EL (cell line): ENCODE results near the gene CD151.

ENCODE experiments used
- DNase-seq: peaks from one replicate; pipeline ENCODE4 v3.0.0-alpha.2; 2016

Gene CD151

DNA sequence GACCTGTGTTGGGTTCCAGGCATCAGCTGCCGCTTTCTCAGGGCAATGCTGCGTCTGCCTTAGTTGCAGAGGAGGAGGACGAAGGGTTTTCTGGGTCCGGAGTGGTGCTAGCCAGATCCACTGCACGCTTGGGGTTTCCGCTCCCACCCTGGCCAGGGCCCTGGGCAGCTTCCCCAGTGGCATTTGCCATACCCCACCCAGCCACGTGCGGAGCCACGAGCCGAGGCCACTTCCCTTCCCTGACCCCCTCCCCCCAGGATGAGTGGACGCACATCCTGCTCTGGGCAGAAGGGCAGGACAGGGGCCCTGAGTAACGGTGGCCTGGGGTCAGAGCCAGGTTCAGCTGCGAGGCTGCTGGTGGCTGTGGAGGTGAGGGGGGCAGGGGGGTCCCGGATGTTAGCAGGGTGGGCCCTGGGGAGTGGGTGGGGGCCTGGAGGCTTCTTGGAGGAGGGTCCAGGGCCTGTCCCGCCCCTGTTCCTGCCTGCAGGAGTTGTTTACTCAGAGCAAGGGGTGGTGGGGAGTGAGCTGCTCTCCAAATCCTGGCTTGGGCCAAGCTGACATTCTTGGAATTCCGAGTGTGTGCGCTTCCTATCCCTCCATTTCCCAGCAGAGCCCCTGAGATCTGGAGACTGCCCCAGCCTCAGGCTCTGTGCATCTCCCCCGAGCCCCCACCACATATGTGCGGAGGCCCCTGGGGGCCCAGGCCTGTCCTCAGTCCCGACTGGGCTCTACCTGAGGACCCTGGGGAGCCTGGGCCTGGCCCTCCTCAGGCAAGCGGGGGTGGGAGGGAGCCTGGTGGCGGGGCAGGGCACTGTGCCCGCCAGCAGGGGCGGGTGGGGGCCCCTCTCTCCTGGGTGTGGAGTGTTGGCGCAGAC is 11.3 kb downstream of the CD151 start:
- peak; percentile 98 for DNase-seq

DNA sequence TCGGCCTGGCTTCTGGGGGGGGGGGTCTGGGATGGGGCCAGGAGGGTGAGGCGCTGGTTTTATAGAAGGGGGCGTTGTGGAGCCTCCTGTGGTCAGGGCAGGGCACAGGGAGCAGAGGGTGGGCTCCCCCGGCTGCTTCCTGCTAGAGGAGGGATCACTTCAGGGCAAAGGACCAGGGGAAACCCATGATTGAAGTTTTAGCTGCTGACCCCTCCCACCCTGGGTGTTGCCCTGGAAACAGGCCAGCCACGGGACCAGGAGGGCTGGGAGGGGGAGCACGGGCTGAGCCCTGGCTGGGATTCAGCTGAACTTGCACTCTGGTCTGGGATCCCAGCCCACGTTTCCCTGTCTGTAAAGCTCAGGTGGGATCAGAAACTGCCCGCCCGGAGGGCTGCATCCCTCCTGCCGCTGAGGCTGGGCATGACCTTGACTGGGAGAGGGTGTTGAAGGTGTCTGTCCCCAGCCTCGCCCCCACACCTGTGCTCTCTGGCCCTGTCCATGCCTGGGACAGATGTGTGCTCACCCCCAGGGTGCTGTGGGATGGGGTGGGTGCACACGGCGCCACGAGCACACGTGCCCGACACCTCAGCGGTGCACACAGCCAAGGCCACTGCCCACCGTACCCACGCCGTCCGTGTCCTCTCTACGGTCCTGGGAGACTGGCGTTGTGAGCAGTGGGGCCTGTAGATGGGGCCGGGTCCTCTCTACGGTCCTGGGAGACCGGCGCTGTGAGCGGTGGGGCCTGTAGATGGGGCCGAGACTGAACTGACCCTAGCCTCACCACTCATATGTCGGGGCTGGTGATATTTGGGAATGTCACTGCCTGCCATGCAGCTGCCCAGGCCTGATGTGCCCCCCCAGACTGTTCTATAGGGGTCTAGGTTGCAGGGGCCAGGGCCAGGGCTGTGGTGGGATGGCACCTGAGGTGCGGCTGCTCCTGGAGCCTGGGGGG is 12.2 kb downstream of the CD151 start:
- peak; percentile 91 for DNase-seq

DNA sequence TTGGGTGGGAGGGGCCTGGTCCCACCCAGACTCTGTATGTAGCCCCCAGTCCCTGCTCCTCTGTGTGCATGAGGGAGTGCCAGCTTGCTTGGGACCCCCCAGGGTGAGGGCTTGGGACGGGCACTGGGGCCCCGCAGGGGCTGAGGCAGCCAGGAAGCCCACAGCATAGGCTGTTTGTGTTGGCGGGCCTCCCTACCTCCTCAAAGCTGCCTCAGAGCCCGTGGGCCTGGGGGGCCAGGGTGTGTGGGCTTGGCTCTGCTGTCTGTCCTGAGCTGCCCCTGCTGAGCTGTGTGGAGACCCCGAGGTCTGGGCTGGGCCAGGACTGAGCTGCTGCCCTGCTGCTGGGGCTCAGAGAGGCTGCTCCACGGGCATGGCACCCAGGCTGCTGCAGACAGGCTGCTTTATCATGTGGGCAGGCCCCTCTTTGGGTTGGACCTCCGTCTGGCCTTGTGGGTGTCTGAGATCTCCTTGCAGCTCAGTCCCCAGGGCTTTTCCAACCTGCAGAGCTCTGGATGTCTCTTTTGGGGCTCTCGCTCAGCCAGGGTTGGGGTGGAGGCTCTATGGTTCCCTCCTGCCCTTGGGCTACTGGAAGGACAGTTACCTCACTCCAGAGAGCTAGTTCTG is 13.2 kb downstream of the CD151 start:
- peak; percentile 39 for DNase-seq

DNA sequence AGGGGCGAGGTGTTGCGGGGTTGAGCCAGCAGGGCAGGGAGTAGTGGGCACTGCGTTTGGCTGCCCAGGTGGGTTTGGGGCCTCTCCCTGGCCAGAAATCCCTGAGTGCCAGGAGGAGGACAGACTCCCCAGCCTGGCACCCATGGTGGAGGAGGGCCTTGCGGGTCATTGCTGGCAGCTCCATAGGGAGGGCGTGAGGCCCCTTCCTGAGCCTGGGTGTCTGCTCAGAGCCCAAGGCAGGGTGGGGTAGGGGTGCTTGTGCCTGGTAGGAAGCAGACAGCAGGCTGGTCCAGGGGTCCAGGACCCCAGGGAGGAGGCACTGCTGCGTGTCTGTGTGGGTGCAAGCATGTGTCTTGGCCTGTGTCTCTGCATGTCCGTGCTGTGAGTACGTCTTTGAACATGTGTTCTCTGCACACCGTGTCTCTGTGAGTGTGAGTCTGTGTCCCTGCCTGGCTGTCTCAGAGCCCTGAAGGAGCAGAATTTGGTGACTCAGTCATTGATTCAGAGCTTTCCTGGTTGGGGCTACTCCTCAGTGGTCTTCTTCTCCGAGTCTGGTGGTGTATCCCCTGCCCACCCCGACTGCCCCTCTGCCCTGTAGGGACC is 13.8 kb downstream of the CD151 start:
- peak; percentile 62 for DNase-seq

DNA sequence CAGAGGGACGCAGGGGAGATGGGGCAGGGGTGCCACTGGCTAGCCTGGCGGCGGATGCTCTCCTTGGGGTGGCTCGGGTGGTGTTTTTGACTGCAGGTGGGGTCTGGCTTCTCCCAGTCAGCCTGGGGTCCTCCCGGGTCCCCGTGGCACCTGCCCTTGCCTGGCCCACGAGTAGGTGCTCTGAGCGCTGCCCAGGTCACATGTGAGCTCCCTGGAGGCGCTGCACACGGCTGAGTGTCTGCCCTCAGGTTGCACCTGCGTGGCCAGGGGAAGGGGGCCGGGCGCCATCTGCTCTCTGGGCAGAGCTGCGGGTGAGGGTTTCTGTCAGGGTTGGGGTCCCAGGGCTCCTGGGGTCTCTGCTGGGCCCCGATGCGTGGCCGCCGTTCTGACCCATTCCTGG is 15.1 kb downstream of the CD151 start:
- DNase-seq: no peak

DNA sequence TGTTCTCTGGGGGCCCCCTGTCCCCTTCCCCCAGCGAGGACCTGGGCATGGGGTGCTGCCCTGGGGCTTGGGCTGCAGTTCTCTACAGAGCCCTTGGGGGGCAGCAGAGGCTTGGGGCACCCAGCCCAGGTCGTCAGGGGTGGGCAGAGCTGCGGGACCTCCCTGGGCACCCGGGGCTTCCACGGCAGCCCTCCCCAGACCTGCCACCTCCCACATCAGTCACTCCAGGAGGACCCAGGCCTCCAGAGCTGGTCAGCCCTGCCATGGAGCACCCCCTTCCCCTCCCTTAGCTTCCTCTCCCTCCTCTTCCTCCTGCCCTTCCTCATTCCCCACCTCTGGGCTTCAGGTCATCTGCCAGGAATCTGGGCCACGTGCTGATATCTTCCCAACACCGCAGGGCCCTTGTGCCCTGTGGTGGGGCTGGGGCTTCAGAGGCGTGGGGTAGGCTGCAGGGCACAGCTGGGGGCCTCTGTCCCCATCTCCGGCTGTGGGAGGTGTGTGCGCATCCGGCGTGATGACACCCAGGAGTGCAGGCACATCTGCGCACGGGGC is 15.7 kb downstream of the CD151 start:
- DNase-seq: no peak

DNA sequence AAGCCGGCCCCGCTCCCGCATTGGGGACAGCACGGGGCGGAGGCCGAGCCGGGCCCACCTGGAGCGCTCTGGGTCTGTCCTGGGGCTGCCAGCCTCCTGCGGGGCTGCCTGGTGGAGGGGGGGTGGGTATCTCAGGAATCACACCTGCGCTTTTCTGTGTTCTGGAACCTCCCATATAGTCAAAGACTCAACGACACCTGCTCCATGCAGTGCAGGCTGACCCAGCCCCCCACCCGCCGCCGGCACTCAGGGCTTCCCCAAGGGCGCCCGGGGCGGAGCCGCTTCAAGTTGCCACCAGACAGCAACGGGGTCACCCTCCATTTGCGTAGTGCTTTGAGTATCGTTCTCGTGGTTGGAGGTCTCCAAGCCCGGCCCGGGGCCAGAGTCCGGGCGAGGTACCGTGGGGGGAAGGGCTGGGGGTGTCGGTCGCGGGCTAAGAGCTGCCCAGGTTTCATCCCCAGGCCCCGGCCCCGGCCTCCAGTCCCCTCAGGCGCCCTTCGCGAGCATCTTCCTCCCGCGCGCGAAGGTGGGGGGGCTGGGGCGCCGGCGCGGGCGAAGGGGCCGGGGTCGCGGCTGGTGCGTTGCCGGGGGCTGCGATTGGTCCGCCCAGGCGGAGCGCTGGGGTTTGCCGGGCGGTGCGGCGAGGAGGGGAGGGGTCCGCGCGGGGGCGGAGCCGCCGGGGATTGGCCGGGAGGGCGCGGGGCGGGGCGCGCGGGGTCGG is 16.5 kb downstream of the CD151 start:
- no peak for DNase-seq

DNA sequence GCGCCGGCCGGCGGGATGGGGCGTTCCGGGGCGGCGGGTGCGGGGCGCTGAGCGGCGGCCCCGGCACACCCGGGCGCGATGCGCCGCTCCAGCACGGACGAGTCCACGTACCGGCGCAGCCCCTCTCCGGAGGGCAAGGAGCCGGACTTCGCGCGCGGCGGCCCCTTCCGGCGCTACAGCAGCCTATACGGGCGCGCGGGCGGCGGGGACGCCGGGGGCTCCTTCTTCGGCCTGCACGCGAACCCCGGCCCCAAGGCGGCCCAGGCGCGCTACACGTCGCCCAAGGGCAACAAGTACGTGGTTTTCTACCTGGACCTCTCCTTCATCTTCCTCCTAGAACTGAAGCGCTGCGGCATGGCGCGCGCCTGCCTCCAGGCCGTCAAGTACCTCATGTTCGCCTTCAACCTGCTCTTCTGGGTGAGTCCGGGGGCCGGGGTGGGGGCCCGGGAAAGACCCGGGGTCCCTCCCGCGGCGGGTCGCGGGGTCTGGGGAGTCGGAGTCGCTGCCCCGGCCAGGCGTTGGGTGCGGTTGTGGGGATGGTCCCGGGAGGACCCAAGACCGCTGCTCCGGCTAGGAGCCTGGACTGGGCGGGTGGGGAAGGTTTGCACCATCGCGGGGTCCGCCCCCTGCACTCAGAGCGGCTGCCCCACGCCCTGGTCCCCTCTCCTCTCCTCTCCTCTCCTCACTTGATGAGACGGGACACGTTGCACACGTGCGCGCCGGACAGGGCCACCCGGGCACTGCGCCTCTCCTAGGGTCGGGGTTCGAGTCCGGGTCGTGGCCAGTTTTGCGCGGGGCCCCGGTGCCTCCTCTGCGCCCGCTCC is 17.4 kb downstream of the CD151 start:
- DNase-seq: no peak

DNA sequence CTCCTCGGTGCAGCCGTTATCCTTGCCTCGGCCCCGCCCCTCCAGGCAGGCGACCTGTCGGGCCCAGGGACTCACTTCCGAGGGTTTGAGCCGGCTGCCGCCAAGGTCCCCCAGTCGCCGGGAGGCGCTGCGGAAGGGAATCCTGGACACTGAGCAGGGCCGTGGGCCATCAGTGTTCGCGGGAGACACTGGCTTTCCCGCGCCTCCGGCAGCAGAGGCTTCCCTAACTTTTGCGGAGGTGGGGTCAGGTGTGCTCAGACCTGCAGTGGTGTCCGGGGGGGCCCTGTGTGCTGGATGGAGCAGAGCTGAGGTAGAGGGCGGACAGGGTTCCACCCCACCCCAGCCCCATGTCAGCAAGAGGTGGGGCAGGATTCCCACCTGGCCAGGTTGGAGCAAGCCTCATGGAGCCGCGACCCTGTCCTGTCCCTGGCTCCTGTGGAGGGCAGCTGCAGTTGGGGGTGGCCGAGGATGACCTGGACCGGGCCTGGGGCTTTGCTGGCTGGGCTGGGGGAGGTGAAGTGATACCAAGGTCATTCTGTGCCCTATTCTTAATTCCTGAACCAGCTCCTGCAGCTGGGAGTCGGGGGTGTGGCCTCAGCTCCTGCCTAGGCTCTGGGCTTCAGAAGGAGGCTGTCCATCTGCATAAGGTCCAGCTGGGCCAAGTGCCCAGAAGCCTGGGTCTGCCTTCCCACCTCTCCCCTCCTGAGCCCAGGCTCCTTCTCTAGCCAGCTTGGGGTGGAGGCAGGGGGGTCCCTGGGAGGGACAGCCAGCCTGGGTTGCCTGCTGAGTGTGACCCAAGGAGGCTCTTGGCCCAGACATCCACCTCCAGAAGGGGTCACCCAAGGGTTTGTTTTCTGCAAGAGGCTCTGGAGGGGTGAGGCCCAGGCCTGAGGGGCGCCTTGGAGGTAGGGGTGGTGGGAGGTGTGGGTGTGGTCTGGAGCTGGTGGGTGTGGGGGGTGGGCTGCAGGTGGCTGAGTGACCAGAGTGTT is 18.3 kb downstream of the CD151 start:
- no peak for DNase-seq

DNA sequence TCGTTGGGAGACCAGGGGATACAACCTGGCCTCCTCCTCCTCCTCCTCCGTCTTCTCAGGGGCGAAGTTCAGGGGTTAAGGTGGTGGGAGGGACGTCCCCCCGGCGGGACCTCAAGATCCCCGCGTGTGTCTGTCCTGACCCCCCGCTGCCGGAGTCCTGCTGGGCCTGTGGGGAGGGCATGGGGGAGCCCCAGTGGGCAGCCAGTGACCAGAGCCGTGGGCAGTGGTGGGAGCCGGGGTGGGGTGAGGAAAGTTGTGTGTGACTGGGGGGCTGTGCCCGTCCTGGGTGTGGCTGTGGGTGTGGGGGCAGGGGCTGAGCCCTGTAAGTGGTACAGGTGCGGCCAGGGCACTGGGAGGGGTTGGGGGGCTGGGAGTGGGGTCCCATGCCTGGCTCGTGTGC is 20.0 kb downstream of the CD151 start:
- no peak for DNase-seq

DNA sequence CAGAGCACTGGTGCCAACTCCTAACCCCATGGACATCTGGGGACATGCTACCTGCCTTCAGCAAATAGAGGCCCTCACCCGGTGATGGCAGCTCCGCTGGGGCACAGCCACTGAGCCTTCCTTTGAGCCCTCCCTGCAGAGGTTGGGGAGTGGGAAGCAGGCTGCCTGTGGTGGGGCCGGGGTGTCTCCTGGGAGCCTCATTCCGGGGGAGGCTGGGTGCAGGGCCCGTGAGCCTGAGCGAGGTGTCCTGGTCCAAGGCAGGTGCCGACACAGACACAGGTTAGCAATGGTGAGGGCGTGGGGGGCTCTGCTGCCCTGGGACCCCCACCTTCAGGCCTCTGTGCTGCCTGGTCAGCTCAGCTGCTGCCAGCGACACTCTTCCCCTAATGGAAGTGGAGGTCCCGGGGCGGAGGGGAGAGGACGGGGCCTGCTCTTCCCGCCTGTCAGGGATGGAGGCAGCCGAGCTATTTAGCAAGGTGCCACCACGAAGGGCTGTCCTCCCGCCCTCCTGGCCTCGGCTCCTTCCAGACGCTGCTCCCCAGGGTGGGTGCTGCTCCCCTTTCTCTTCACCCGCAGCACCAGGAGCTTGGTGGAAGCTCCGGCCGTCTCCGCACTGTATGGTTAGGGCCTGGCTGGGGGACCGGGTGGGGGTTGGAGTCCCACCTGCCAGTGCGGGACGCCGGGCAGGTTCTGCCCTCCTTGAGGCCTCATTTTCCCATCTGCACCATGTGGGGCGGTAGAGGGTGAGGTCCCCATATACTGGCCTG is 21.1 kb downstream of the CD151 start:
- DNase-seq: no peak

DNA sequence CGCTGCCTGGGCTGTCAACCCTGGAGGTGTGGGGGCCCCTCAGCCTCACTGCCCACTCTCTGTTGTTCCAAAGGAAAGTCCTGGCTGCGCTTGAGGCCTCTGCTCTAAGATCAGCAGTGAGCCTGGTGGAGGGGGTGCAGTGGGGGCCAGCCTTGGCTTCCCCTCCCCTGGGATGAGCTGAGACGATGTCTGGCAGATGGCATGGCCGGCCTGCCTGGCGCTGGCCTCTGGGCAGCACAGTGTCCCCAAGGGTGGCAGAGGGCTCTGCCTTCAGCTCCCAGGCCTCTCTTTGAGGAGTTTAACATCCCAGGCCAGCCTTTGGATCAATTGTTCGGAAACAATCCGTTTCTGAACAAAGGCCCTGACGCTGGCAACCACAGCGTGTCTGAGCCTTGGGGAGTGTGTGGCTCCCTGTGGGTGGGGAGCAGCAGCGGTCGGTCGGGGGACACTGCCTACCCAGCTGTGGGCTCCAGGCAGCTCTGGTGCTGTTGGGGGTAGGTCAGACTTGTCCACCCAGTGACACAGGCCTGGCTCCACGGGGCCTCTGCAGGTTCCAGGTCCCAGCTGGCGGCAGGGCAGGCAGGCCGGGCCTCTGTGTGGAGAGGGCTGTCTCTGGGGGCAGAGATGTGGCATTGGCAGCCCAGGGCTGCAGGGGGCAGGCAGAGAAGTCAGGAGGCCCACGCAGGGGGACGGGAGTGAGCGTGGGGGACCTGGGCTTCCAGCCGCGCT is 22.0 kb downstream of the CD151 start:
- DNase-seq: no peak

DNA sequence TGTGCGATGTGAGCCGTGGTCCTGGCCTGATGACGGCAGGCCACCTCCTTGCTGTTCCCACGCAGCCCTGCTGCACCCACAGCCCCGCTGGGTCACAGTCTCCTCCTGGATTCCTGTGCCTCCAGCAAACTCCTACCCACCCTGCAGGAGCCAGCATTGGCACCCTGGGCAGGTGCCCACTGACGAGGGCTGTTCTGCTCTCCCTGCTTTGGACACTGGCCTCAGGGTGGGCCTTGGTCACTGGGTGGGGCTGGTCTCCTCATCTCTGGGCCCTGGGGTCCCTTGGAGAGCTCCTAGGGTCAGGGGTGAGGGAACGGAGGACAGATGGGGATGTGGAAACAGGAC is 22.6 kb downstream of the CD151 start:
- DNase-seq: no peak

DNA sequence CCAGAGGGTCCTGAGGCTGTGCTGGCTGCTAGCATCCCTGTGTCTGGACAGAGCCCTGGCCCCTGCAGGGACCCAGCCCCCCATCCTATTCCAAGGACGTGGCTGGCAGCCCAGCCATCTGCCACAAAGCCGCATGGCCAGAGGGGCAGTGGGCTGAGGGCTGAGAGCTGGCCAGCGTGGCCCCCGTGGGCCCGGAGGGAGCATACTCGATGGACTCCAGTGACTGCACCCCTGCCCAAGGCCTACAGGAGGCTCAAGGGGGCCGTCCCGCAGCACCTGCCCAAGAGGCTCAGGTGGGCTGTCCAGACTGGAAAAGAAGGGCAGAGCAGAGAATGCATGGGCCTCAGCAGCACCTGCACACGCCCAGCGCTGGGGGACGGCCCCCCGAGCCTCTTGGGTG is 23.0 kb downstream of the CD151 start:
- no peak for DNase-seq

DNA sequence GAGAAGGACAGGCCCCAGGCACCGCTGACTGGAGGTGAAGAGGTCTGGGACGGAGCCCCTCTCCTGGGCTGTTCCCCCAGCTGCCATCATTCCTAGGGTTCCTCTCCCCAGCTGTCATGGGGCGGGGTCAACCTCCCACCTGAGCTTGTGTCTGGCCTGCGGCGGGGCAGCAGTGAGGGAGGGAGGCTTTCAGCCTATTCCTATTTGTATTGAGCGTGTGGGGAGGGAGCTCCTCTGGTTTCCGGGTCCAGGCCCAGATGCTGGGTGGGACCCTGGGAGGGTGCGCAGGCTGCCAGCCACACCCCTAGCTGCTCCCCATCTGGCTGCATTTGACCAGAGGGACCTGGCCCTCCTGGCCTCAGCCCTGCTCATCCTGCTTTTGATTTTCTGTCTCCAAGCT is 23.6 kb downstream of the CD151 start:
- no peak for DNase-seq

DNA sequence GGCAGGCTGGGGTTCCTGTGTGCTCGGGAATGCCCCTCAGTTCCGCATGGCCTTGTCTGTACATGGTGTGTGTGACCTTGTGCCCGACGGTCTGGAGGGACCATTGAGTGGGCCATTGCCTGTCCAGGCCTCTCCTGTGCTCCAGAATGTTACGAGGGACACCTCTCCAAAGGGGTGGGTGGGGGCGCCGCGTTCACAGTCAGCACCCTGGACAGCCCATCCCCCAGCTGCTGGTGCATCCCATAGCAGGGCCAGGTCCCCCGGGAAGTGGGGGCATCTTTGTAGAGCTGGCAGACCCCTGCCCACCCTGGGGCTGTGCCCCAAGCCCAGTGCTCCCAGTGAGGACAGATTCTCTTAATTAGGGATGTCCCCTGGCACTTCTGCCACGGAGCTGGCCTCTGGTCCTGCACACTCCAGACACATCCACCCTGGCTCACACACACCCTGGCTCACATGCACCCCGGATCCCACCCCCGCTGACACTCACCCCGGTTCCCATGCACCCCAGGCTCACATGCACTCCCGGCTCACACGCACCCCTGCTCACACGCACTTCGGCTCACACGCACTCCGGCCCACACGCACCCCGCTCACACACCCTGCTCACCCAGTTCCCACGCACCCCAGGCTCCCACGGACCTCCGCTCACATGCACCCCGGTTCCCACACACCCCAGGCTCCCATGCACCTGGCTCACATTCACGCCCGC is 25.5 kb downstream of the CD151 start:
- no peak for DNase-seq

DNA sequence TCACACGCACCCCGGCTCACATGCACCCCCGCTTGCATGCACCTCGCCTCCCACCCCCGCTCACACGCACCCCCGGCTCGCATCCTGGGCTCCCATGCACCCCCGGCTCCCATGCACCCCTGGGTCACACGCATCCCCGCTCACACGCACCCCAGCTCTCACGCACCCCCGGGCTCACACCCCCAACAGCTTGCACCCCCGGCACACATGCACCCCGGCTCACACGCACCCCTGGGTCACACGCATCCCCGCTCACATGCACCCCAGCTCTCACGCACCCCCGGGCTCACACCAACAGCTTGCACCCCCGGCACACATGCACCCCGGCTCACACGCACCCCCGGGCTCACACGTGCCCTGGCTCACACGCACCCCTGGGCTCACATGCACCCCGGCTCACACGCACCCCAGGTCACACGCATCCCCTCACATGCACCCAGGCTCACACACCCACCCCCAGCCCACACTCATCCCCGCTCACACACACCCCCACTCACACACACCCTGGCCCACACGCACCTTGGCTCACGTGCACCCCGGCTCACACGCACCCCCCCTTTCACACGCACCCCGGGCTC is 26.1 kb downstream of the CD151 start:
- no peak for DNase-seq
